ENCODE data around the gene IL25.

IL25 gene

DNA sequence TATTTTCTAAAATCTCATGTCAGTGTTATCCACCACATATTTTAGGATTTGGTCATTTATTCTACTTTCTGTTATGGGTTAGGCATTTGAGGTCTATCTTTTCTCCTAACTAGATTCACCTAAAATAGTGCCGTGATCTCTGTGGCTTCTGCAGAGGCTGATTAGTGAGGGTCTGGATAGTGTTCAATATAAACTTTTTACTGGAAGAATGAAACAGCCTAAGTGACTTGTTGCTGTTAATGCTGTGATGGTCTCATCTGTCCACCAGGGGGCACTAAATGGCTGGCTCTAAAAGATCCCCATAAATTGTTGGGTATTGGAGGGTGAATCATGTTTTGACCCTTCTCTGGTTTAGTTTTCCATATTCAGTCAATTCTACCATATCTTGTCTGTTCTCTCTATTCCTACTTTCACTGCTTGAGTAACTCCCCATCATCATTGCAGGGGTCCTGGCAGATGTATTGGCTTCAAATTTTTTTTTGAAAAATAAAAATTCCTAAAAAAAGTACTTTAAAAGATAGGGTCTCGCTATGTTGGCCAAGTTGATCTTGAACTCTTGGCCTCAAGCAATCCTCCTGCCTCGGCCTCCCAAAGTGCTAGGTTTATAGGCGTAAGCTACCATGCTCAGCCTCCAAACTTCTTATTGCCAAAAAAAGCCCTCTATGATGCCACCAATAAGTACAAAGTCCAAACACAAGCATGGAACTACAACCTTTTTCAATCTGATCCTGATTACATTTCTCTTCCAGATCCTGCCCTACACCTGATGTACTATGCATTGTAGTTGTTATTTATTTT is 44.5 kb upstream of the IL25 start:
- no peaks in the 10 kb centered on the region for H3F3A ChIP-seq (ENCODE audit: insufficient read depth, low read length)
- no peaks in the 10 kb centered on the region for H3K27me3 ChIP-seq (ENCODE audit: insufficient read depth, low read length)
- H3K4me2 ChIP-seq (ENCODE audit: low read length), result no peak overlapping the region
- H2AFZ ChIP-seq (ENCODE audit: low read length), result no peak overlapping the region
- no peaks in the 10 kb centered on the region for H3K79me2 ChIP-seq (ENCODE audit: insufficient read depth, low read length)
- H3K9ac ChIP-seq (ENCODE audit: low read length), result no peak overlapping the region
- no peak overlapping the region for H3K27ac ChIP-seq (ENCODE audit: low read depth, low read length, poor library complexity, severe bottlenecking)
- H3K4me1 ChIP-seq (ENCODE audit: insufficient read depth, low read length, severe bottlenecking), result peaks cover 2% of the 10 kb centered on the region
- H3K9me3 ChIP-seq (ENCODE audit: low read length), result no peaks in the 10 kb centered on the region
- no peak overlapping the region for H3K4me3 ChIP-seq (ENCODE audit: low read depth, low read length, poor library complexity, severe bottlenecking)
- TF ChIP-seq EZH2 (IDR thresholded peaks at IDR 0.05; ENCODE audit: borderline replicate concordance, low read length), result no peak
- TF ChIP-seq, protein P1, sequence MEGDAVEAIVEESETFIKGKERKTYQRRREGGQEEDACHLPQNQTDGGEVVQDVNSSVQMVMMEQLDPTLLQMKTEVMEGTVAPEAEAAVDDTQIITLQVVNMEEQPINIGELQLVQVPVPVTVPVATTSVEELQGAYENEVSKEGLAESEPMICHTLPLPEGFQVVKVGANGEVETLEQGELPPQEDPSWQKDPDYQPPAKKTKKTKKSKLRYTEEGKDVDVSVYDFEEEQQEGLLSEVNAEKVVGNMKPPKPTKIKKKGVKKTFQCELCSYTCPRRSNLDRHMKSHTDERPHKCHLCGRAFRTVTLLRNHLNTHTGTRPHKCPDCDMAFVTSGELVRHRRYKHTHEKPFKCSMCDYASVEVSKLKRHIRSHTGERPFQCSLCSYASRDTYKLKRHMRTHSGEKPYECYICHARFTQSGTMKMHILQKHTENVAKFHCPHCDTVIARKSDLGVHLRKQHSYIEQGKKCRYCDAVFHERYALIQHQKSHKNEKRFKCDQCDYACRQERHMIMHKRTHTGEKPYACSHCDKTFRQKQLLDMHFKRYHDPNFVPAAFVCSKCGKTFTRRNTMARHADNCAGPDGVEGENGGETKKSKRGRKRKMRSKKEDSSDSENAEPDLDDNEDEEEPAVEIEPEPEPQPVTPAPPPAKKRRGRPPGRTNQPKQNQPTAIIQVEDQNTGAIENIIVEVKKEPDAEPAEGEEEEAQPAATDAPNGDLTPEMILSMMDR (IDR thresholded peaks at IDR 0.05; ENCODE audit: low read length), result peak; percentile 85
- H3K36me3 ChIP-seq (ENCODE audit: insufficient read depth, low read length), result peaks cover 35% of the 10 kb centered on the region
- no peaks in the 10 kb centered on the region for H4K20me1 ChIP-seq (ENCODE audit: insufficient read depth, low read length)
- H3K9me2 ChIP-seq (ENCODE audit: low read depth, low read length), result no peaks in the 10 kb centered on the region

DNA sequence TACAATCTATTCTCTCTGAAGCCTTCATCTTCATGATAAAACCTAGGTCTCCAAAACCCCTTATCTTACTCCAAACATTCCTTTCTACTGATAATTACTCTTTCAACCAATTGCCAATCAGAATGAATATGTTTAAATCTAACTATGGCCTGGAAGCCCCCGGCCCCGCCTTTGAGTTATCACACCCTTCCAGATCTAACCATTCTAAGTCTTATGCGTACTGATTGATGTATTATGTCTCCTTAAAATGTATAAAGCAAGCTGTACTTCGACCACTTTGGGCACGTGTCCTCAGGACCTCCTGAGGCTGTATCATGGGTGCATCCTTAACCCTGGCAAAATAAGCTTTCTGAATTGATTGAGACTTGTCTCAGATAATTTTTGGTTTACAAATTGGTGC is 37.0 kb upstream of the IL25 start:
- Histone ChIP-seq H3K9me3 (ENCODE audit: low read length) (peaks cover 9% of the 10 kb centered on the region), H3K4me3 (ENCODE audit: low read depth, low read length, poor library complexity, severe bottlenecking) (no peak overlapping the region), H4K20me1 (ENCODE audit: insufficient read depth, low read length) (no peaks in the 10 kb centered on the region), H3K79me2 (ENCODE audit: insufficient read depth, low read length) (no peaks in the 10 kb centered on the region), H3K27ac (ENCODE audit: low read depth, low read length, poor library complexity, severe bottlenecking) (no peak overlapping the region), H3F3A (ENCODE audit: insufficient read depth, low read length) (no peaks in the 10 kb centered on the region), H3K9me2 (ENCODE audit: low read depth, low read length) (no peaks in the 10 kb centered on the region), H3K36me3 (ENCODE audit: insufficient read depth, low read length) (no peaks in the 10 kb centered on the region), H3K4me1 (ENCODE audit: insufficient read depth, low read length, severe bottlenecking) (no peaks in the 10 kb centered on the region), H3K4me2 (ENCODE audit: low read length) (no peak overlapping the region), H3K9ac (ENCODE audit: low read length) (no peak overlapping the region), H3K27me3 (ENCODE audit: insufficient read depth, low read length) (no peaks in the 10 kb centered on the region), H2AFZ (ENCODE audit: low read length) (no peak overlapping the region)
- TF ChIP-seq, protein P1 (IDR thresholded peaks at IDR 0.05; ENCODE audit: low read length), result no peak
- no peak for TF ChIP-seq EZH2 (IDR thresholded peaks at IDR 0.05; ENCODE audit: borderline replicate concordance, low read length)

DNA sequence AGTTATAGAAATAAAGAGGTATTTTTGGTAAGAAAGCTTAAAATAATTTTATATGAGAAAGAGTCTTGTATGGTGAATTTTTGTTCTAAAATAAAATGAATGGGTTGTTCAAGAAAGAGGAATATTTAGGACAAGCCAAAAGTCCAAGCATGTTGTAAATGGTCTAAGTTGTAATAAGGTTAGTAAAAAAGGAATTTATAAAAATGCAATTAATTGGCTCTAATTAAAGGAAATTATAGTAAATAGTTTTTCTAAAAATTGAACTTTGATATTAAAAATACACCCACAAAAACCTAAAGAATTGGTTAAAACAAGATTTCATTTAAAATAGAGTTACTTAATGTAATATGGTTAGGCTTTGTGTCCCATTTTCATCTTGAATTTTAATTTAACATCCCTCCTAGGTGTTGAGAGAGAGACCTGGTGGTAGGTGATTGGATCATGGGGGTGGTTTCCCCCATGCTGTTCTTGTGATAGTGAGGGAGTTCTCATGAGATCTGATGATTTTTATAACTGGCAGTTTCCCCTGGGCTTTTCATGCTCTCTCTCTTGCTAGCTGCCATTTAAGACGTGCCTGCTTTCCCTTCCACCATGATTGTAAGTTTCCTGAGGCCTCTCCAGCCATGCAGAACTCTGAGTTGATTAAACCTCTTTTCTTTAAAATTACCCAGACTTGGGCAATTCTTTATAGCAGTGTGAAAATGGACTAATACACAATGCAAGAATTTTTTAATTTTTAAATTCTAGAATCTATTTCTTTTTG is 32.9 kb upstream of the IL25 start:
- Histone ChIP-seq H3K36me3 (ENCODE audit: insufficient read depth, low read length) (no peaks in the 10 kb centered on the region), H4K20me1 (ENCODE audit: insufficient read depth, low read length) (no peaks in the 10 kb centered on the region), H3K9me3 (ENCODE audit: low read length) (peaks cover 11% of the 10 kb centered on the region), H3K79me2 (ENCODE audit: insufficient read depth, low read length) (no peaks in the 10 kb centered on the region), H3K4me1 (ENCODE audit: insufficient read depth, low read length, severe bottlenecking) (no peaks in the 10 kb centered on the region), H3K27ac (ENCODE audit: low read depth, low read length, poor library complexity, severe bottlenecking) (no peak overlapping the region), H3K4me2 (ENCODE audit: low read length) (no peak overlapping the region), H3F3A (ENCODE audit: insufficient read depth, low read length) (no peaks in the 10 kb centered on the region), H3K27me3 (ENCODE audit: insufficient read depth, low read length) (no peaks in the 10 kb centered on the region), H3K9ac (ENCODE audit: low read length) (no peak overlapping the region), H3K4me3 (ENCODE audit: low read depth, low read length, poor library complexity, severe bottlenecking) (no peak overlapping the region), H2AFZ (ENCODE audit: low read length) (no peak overlapping the region), H3K9me2 (ENCODE audit: low read depth, low read length) (no peaks in the 10 kb centered on the region)
- TF ChIP-seq, protein P1 (IDR thresholded peaks at IDR 0.05; ENCODE audit: low read length), result no peak
- TF ChIP-seq EZH2 (IDR thresholded peaks at IDR 0.05; ENCODE audit: borderline replicate concordance, low read length), result no peak

Data from OCI-LY1 (cell line).